Mucosa of descending colon (tissue), 3 donors: Measurements from ENCODE around the gene CAVIN2. TPM values are rescaled to one million over a fixed set of nuclear protein-coding genes. Genes with fewer than 3 reads are reported as not detected.

Experiments used
- ATAC-seq: fragments of 200-7000 bp; cut with Tn5 transposase; one replicate; pipeline ENCODE4 v1.9.1; 2020; ENCODE audit warnings: mild to moderate bottlenecking, moderate library complexity
- DNase-seq, 3 donors: peaks; one replicate each; pipeline ENCODE4 v3.0.0-alpha.2; 2020
- H3K36me3 ChIP-seq: fragments of 200-600 bp; one replicate; pipeline ENCODE4 v1.8.0; 2021; ENCODE audit warnings: low read depth, mild to moderate bottlenecking
- H3K4me1 ChIP-seq: fragments of 200-600 bp; one replicate; pipeline ENCODE4 v1.8.0; 2021; ENCODE audit warnings: low read depth, mild to moderate bottlenecking
- H3K4me3 ChIP-seq: fragments of 200-600 bp; one replicate; pipeline ENCODE4 v1.8.0; 2021; ENCODE audit warnings: mild to moderate bottlenecking
- H3K9me3 ChIP-seq: fragments of 200-600 bp; one replicate; pipeline ENCODE4 v1.8.0; 2021; ENCODE audit warnings: mild to moderate bottlenecking
- CTCF ChIP-seq: fragments of 200-600 bp; IDR thresholded peaks from one replicate; pipeline ENCODE4 v1.8.0; 2022; ENCODE audit warnings: antibody characterized with exemption, mild to moderate bottlenecking
- intact Hi-C, 2 donors: fragments of 100-400 bp; cut with DNase I in 1 of 2; cut with micrococcal nuclease in 1 of 2; formaldehyde crosslinking; loops; one replicate each; pipeline versions ENCODE4 v1.11.0 to v1.11.1; 2022; cut with DNase I, micrococcal nuclease
- total RNA-seq, 3 donors: library from RNA; stranded (reverse); fragmentation: NEBNext Ultra II Directional in 2 of 3; extraction: Animal tissue kit (Norgen Biotek cat#: 25700) in 2 of 3; gene quantifications; one replicate each; pipeline versions ENCODE4 v1.2.1 to v1.2.4, GENCODE V29; 2021 to 2023
- donor health status: DM: no; HTN: no; CAD: no; lungs with moderate emphysema.
- donor health status: DM: no; HTN: no; CAD: no.
- donor health status: DM: no; HTN: yes; CAD: no.

Gene CAVIN2
- total RNA-seq, 3 donors from 2014 or later: 6.7 to 154 (median 13.7) TPM

DNA sequence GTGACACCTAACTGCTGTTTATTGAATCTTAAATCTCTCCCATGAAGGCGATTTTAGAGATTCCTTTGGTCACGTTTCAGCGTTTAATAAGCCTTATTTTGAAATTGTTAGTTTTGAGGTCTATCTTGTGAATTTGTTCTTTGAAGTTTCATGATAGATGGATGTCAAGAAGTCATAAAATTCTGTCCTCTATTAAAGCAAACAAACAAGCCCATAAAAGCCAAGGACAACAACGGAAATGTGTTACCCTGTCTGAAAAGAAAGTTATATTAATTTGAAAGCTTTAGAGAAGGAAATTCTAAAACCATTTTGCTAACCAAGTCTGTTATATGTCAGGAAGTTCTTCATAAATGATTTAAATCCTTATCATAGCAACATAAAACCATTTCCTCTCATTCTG, 7.0 kb upstream of the CAVIN2 start:
- Histone ChIP-seq H3K4me1 (no peaks in the 10 kb centered on the region), H3K36me3 (no peaks in the 10 kb centered on the region), H3K4me3 (no peak overlapping the region), H3K9me3 (no peaks in the 10 kb centered on the region)
- intact Hi-C loops: no loop called here
- DNase-seq (no peak), ATAC-seq (no peak)
- no peak for TF ChIP-seq CTCF

- no peak overlapping the region for H3K4me3 ChIP-seq
- no peaks in the 10 kb centered on the region for H3K4me1 ChIP-seq
- H3K9me3 ChIP-seq: no peaks in the 10 kb centered on the region
- DNase-seq (no peak), ATAC-seq (no peak)
- no peak for TF ChIP-seq CTCF
- intact Hi-C loops: no loop called here
- no peaks in the 10 kb centered on the region for H3K36me3 ChIP-seq
Observed at GRCh38 chr2:191851158-191851557, 4.3 kb upstream of the CAVIN2 start.

GRCh38 chr2:191848771-191849767, 2.2 kb upstream of the CAVIN2 start:
- no peaks in the 10 kb centered on the region for H3K4me1 ChIP-seq
- H3K36me3 ChIP-seq: no peaks in the 10 kb centered on the region
- no peak for TF ChIP-seq CTCF
- no peak for ATAC-seq
- no peak for DNase-seq
- no peak overlapping the region for H3K4me3 ChIP-seq
- H3K9me3 ChIP-seq: no peaks in the 10 kb centered on the region
- intact Hi-C loops: no loop called here

- DNase-seq (no peak), ATAC-seq (no peak)
- no peaks in the 10 kb centered on the region for H3K36me3 ChIP-seq
- no peak for TF ChIP-seq CTCF
- H3K4me3 ChIP-seq: no peak overlapping the region
- H3K4me1 ChIP-seq: no peaks in the 10 kb centered on the region
- intact Hi-C loops: no loop called here
- H3K9me3 ChIP-seq: no peaks in the 10 kb centered on the region
Observed at GRCh38 chr2:191847764-191848163, 876 bp upstream of the CAVIN2 start.

DNA sequence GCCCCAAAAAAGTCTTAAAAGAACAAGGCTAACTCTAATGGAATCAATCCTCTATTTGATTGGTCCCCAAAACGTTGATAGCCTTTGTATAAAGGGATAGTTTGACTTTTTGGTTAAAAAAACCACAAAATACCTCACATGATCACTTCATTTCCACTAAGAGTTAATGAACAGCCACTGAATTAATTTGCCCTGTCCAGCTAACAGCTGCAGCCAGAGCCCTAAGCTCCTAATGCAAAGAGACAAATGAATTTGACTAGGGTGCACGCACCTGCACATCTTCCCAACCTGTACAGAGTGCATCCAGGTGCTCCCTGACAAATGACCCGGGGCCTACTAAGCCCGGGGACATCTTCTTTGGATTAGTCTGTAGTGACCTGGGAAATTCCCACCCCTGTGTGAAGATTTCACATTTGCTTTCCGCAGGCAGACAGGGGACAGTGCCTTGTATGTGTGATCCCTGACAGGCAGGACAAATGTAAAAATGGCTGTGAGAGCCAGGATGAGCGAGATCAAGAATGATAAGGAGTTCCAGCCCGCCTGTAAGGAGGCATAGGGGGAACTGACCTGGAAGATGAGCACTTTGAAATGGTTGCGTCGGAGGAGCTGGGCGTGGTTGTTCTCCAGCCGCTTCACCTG, 893 bp downstream of the CAVIN2 start:
- DNase-seq: no peak
- H3K9me3 ChIP-seq: no peaks in the 10 kb centered on the region
- intact Hi-C loops: no loop called here
- no peak overlapping the region for H3K4me3 ChIP-seq
- no peaks in the 10 kb centered on the region for H3K36me3 ChIP-seq
- ATAC-seq: no peak
- no peaks in the 10 kb centered on the region for H3K4me1 ChIP-seq
- no peak for TF ChIP-seq CTCF
